ENCODE measurements around the gene PCDH19.

Gene PCDH19

DNA sequence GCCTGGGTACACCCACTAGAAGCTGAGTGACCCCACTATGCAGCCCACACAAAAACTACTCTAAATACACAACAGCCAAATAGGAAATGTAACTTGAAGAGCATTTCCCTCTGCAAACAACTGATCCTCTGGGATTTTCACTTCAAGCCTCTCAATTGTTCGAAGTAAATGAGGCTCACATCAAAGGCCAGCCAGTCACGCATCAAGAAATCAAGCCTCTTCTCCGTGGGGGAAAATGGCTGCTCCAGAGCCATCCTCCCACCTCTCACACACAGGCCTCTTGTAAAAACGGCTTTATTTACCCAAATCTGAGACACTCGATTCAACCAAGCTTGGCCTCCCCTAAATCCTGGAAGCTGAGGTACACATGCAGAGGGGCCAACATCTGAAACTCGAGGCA is 14.3 kb downstream of the PCDH19 start:
- no peak for TF ChIP-seq EZH2phosphoT487 (IDR thresholded peaks at IDR 0.05; ENCODE audit: borderline replicate concordance)
- TF ChIP-seq, protein P1, sequence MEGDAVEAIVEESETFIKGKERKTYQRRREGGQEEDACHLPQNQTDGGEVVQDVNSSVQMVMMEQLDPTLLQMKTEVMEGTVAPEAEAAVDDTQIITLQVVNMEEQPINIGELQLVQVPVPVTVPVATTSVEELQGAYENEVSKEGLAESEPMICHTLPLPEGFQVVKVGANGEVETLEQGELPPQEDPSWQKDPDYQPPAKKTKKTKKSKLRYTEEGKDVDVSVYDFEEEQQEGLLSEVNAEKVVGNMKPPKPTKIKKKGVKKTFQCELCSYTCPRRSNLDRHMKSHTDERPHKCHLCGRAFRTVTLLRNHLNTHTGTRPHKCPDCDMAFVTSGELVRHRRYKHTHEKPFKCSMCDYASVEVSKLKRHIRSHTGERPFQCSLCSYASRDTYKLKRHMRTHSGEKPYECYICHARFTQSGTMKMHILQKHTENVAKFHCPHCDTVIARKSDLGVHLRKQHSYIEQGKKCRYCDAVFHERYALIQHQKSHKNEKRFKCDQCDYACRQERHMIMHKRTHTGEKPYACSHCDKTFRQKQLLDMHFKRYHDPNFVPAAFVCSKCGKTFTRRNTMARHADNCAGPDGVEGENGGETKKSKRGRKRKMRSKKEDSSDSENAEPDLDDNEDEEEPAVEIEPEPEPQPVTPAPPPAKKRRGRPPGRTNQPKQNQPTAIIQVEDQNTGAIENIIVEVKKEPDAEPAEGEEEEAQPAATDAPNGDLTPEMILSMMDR (conservative IDR thresholded peaks at IDR 0.05; ENCODE audit: low read length) = no peak
- Histone ChIP-seq H3K36me3 (ENCODE audit: insufficient read depth, low read length) (no peaks in the 10 kb centered on the region), H3K4me3 (ENCODE audit: low read length, poor library complexity, severe bottlenecking) (no peak overlapping the region), H3K9me2 (replicated peaks; ENCODE audit: low read depth, low read length) (no peaks in the 10 kb centered on the region), H3K9ac (ENCODE audit: low read depth, low read length, poor library complexity, severe bottlenecking) (no peak overlapping the region), H3K9me3 (ENCODE audit: insufficient read depth, low read depth, low read length) (no peaks in the 10 kb centered on the region), H2AFZ (ENCODE audit: low read length) (no peak overlapping the region), H3K4me2 (ENCODE audit: low read depth, low read length, poor library complexity, severe bottlenecking) (no peak overlapping the region), H3K79me2 (ENCODE audit: insufficient read depth, low read length) (no peaks in the 10 kb centered on the region), H3K4me1 (ENCODE audit: insufficient read depth, low read length, poor library complexity, severe bottlenecking) (no peaks in the 10 kb centered on the region), H4K20me1 (ENCODE audit: insufficient read depth, low read length, poor library complexity, severe bottlenecking) (no peaks in the 10 kb centered on the region), H3K27me3 (ENCODE audit: insufficient read depth, low read length, poor library complexity, severe bottlenecking) (no peaks in the 10 kb centered on the region), H3F3A (ENCODE audit: low read depth) (no peaks in the 10 kb centered on the region)

DNA sequence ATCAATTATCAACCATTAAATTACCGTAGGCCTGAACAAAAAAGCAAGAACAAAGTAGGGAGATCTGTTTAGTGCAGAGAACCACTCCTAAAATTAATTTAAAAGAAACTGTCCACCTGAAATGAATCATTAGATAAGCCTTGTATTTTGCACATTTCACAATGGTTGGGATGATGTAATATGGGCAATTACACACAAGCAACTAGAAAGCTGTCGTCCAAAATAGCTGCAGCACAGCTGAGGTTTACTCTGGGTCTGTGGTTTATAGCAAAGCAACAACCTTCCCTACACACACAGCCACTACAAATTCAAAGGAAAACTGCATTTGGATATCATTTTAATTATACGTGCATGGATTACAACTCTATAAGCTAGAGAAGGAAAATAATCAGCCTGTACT is 28.5 kb downstream of the PCDH19 start:
- H3K9ac ChIP-seq (ENCODE audit: low read depth, low read length, poor library complexity, severe bottlenecking) = no peak overlapping the region
- no peak for TF ChIP-seq EZH2phosphoT487 (IDR thresholded peaks at IDR 0.05; ENCODE audit: borderline replicate concordance)
- TF ChIP-seq, protein P1 (conservative IDR thresholded peaks at IDR 0.05; ENCODE audit: low read length) = no peak
- no peaks in the 10 kb centered on the region for H3K36me3 ChIP-seq (ENCODE audit: insufficient read depth, low read length)
- H3K4me3 ChIP-seq (ENCODE audit: low read length, poor library complexity, severe bottlenecking) = no peak overlapping the region
- no peaks in the 10 kb centered on the region for H3K9me2 ChIP-seq (replicated peaks; ENCODE audit: low read depth, low read length)
- no peak overlapping the region for H3K4me2 ChIP-seq (ENCODE audit: low read depth, low read length, poor library complexity, severe bottlenecking)
- no peaks in the 10 kb centered on the region for H3K4me1 ChIP-seq (ENCODE audit: insufficient read depth, low read length, poor library complexity, severe bottlenecking)
- no peaks in the 10 kb centered on the region for H3F3A ChIP-seq (ENCODE audit: low read depth)
- H3K27me3 ChIP-seq (ENCODE audit: insufficient read depth, low read length, poor library complexity, severe bottlenecking) = no peaks in the 10 kb centered on the region
- no peaks in the 10 kb centered on the region for H4K20me1 ChIP-seq (ENCODE audit: insufficient read depth, low read length, poor library complexity, severe bottlenecking)
- no peaks in the 10 kb centered on the region for H3K9me3 ChIP-seq (ENCODE audit: insufficient read depth, low read depth, low read length)
- no peak overlapping the region for H2AFZ ChIP-seq (ENCODE audit: low read length)
- H3K79me2 ChIP-seq (ENCODE audit: insufficient read depth, low read length) = no peaks in the 10 kb centered on the region

DNA sequence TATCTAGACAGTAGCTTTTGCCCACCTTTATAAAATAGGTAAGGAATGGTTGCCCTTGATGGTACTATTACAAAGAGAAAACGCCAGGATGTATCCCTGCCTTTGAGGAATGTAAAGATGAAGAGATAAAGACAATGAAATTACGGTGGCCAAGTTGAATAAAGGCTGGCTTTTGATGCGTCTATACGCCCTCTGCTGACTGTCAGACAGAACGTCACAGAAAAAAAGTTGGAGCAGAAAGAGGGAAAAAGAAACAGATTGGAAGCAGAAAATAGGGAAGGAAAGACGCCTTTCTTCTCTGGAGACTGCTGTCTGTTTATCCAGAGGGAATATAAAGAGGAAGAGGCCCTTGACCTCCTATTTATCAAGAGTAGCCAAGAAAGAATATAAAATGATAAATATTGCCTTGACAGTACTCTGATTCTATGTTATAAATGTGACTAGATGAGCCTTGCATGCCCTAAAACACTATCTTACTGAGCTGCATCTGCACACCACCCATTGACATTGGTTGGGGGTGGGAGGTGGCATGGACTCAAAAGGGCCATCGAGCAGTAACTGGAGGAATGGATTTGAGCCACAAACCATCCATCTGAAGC is 30.6 kb downstream of the PCDH19 start:
- Histone ChIP-seq H3K27me3 (ENCODE audit: insufficient read depth, low read length, poor library complexity, severe bottlenecking) (no peaks in the 10 kb centered on the region), H3K9me2 (replicated peaks; ENCODE audit: low read depth, low read length) (no peaks in the 10 kb centered on the region), H4K20me1 (ENCODE audit: insufficient read depth, low read length, poor library complexity, severe bottlenecking) (no peaks in the 10 kb centered on the region), H3K4me3 (ENCODE audit: low read length, poor library complexity, severe bottlenecking) (no peak overlapping the region), H2AFZ (ENCODE audit: low read length) (no peak overlapping the region), H3K36me3 (ENCODE audit: insufficient read depth, low read length) (no peaks in the 10 kb centered on the region), H3F3A (ENCODE audit: low read depth) (no peaks in the 10 kb centered on the region), H3K9me3 (ENCODE audit: insufficient read depth, low read depth, low read length) (no peaks in the 10 kb centered on the region), H3K4me2 (ENCODE audit: low read depth, low read length, poor library complexity, severe bottlenecking) (no peak overlapping the region), H3K79me2 (ENCODE audit: insufficient read depth, low read length) (no peaks in the 10 kb centered on the region), H3K4me1 (ENCODE audit: insufficient read depth, low read length, poor library complexity, severe bottlenecking) (no peaks in the 10 kb centered on the region), H3K9ac (ENCODE audit: low read depth, low read length, poor library complexity, severe bottlenecking) (no peak overlapping the region)
- no peak for TF ChIP-seq EZH2phosphoT487 (IDR thresholded peaks at IDR 0.05; ENCODE audit: borderline replicate concordance)
- TF ChIP-seq, protein P1 (conservative IDR thresholded peaks at IDR 0.05; ENCODE audit: low read length) = peak; percentile 58

Data from Loucy (cell line).